Prostate gland (tissue), 2 donors: ENCODE results near the gene MTX2.

Experiments
- POLR2A ChIP-seq: fragments of 450-650 bp; IDR thresholded peaks from one replicate; pipeline ENCODE4 v1.6.1; 2016; ENCODE audit warnings: antibody characterized with exemption, mild to moderate bottlenecking
- TF ChIP-seq, protein P1 (sequence below), 4 experiments: fragments of 200-600 bp in 2 of 4; fragments of 450-650 bp in 2 of 4; sonication (generic) in 2 of 4; IDR thresholded peaks; 1 replicate in 3 of 4; 2 replicates in 1 of 4; pipeline ENCODE4 v1.5.1; 2016 to 2019; ENCODE audit warnings: antibody characterized with exemption in 4 of 4, mild to moderate bottlenecking in 2 of 4, moderate library complexity in 2 of 4

DNA sequence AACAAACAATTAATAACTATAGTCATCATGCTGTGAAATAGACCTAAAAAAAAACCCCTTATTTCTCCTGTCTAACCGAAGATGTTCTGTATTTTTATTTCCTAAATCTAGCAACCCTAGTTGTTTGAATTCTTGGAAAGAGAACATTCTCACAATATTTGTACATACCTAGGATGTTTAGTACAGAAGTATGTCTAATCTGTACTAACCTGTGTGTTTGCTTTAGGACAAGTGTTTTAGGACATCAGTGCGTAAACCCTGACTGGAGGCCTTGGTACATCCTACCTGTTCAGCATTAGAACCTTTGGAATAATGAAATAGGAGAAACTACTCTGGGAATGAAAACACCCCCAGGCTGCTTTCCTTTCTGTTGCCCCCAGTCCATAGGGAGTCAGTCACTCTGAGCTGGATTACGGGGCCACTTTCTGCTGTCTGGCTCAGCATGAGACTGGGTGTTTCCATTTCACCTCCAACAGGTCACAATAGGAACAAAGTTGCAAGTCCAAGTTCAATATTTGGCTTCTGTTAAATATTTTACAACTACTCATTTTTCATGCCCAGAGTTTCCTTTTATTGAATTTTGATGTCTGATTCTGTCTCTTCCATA lies 114.7 kb downstream of the MTX2 start:
- TF ChIP-seq, protein P1, sequence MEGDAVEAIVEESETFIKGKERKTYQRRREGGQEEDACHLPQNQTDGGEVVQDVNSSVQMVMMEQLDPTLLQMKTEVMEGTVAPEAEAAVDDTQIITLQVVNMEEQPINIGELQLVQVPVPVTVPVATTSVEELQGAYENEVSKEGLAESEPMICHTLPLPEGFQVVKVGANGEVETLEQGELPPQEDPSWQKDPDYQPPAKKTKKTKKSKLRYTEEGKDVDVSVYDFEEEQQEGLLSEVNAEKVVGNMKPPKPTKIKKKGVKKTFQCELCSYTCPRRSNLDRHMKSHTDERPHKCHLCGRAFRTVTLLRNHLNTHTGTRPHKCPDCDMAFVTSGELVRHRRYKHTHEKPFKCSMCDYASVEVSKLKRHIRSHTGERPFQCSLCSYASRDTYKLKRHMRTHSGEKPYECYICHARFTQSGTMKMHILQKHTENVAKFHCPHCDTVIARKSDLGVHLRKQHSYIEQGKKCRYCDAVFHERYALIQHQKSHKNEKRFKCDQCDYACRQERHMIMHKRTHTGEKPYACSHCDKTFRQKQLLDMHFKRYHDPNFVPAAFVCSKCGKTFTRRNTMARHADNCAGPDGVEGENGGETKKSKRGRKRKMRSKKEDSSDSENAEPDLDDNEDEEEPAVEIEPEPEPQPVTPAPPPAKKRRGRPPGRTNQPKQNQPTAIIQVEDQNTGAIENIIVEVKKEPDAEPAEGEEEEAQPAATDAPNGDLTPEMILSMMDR (IDR thresholded peaks at IDR 0.05): no peak
- TF ChIP-seq POLR2A: no peak
